Vagina (tissue), 2 donors: ENCODE data around the gene TNIP1. TPM values are rescaled to one million over a fixed set of nuclear protein-coding genes. Genes with fewer than 3 reads are reported as not detected.

Experiments
- DNase-seq, 2 donors: peaks; one replicate each; pipeline ENCODE4 v3.0.0-alpha.2; 2017; ENCODE audit errors: extremely low spot score in 2 of 2
- H3K27ac ChIP-seq: fragments of 200-600 bp; sonication (generic); one replicate; pipeline ENCODE4 v1.5.1; 2019
- H3K27me3 ChIP-seq: fragments of 200-600 bp; sonication (generic); one replicate; pipeline ENCODE4 v1.5.1; 2019
- H3K36me3 ChIP-seq, 2 donors: fragments of 200-600 bp; sonication (generic); one replicate each; pipeline ENCODE4 v1.5.1; 2017 to 2019
- H3K4me1 ChIP-seq: fragments of 200-600 bp; sonication (generic); one replicate; pipeline ENCODE4 v1.5.1; 2019
- H3K4me3 ChIP-seq, 2 donors: fragments of 200-600 bp; sonication (generic); 1 replicate in 1 of 2; 2 replicates in 1 of 2; pipeline ENCODE4 v1.5.1; 2016 to 2019
- H3K9me3 ChIP-seq: fragments of 200-600 bp; sonication (generic); one replicate; pipeline ENCODE4 v1.5.1; 2019
- CTCF ChIP-seq, 3 experiments: fragments of 450-650 bp in 2 of 3; fragments of 200-600 bp in 1 of 3; sonication (generic) in 1 of 3; IDR thresholded peaks; one replicate each; pipeline ENCODE4 v1.5.1; 2017 to 2019; ENCODE audit warnings: antibody characterized with exemption in 3 of 3, mild to moderate bottlenecking in 2 of 3, moderate library complexity in 2 of 3
- POLR2A ChIP-seq, 2 donors: fragments of 450-650 bp; IDR thresholded peaks; one replicate each; pipeline ENCODE4 v1.6.1; 2017; ENCODE audit warnings: antibody characterized with exemption in 2 of 2, mild to moderate bottlenecking in 2 of 2, moderate library complexity in 2 of 2
- POLR2AphosphoS5 ChIP-seq, 2 donors: sonication (generic); formaldehyde crosslinking; IDR thresholded peaks; one replicate each; pipeline ENCODE4 v1.9.0; 2017; ENCODE audit warnings: antibody characterized with exemption in 2 of 2, mild to moderate bottlenecking in 2 of 2, low read depth in 1 of 2; ENCODE audit not compliant: insufficient read depth in 1 of 2
- intact Hi-C: fragments of 100-400 bp; cut with DNase I; formaldehyde crosslinking; loops from one replicate; pipeline ENCODE4 v1.15.1; 2023
- total RNA-seq: library from RNA; depleted of rRNA; stranded (reverse); fragments of >200 nt; gene quantifications from one replicate; pipeline ENCODE4 v1.2.3, GENCODE V29; 2016

The TNIP1 gene
- total RNA-seq, 1 donor from 2014 or later = 92.6 TPM

DNA sequence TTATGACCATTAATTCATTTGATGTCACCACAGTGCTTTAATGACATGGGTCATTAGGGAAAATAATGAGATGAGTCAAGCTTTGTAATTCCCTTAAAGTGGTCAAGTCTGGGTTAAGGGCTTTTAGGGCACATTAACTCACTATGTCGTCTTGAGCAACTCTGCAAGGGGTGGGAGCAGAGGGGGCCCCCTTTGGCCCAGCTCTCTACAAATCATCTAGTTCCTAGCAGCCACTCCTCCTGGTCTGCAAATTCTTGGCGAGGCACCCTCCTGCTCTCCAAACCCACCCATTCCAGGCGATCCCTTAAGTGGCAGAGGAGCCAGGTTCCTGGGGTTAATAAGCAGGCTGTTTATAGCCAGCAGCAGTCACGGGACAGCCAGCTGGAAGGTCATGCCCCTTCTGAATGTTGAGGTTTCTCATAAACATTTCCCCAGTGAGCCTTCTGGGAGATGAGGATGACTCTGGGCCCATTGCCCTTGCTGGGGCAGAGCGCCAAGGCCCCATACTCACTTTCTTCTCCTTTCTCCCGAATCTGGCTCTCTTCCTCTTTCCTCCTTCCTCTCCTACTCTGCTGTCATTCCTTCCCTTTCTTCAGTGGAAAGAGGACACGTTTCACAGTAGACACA lies 74.8 kb downstream of the TNIP1 start:
- no peak overlapping the region for H3K4me3 ChIP-seq
- intact Hi-C loops = loop anchor here (5.0 kb wide), 1 partner anchor 101 kb away; no protein-coding TSS in a partner anchor

DNA sequence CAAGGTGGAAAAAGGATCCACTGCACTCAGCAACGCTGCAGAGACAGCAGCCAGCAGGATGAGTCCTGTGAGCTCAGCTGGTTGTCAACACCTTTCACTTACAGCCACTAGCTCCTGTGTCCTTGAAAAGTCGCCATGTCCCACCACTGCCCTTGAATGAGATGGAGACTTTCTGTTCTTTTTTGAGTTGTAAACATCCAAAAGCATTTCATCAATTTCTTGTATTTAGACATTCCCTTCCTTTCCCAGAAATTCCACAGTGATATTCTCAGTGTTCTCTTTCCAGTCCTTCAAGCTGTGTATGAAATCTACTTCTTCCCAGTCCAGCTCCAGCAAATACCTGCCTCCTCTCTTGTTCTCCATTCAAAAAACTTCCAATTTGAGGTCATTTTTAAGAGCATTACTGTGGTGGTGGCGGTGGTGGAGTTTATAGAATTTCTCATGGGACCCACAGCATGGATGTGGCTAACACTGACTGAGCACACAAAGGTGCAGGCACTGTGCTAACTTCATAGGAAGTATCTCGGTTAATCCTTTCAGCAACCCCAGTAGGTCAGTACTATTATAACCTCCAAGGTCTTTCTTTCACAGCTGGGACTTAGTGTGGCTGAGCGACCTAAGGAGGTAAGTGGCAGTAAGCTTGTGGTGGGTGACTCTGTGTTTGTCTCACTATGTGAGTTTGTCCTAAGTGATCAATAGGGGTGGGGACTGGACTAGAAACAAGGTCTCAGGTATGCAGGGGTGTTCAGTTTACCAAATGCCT lies 75.5 kb downstream of the TNIP1 start:
- Histone ChIP-seq H3K4me1 (peaks cover 55% of the 10 kb centered on the region), H3K36me3 (no peaks in the 10 kb centered on the region), H3K9me3 (no peaks in the 10 kb centered on the region), H3K27ac (peak overlapping the region; percentile 81), H3K4me3 (no peak overlapping the region), H3K27me3 (no peaks in the 10 kb centered on the region)
- intact Hi-C loops = loop anchor here (5.0 kb wide), 1 partner anchor 102 kb away; no protein-coding TSS in a partner anchor
- TF ChIP-seq CTCF (IDR thresholded peaks at IDR 0.05) = no peak
- TF ChIP-seq POLR2AphosphoS5 (IDR thresholded peaks at IDR 0.05; ENCODE audit: insufficient read depth in 1 of 2, low read depth in 1 of 2) = peak in 1 of 2 donors; percentile 75
- DNase-seq = no peak

More for the DNA sequence above, 74.8 kb downstream of the TNIP1 start:
- Histone ChIP-seq H3K36me3 (no peaks in the 10 kb centered on the region), H3K4me1 (peaks cover 55% of the 10 kb centered on the region), H3K27me3 (no peaks in the 10 kb centered on the region), H3K9me3 (no peaks in the 10 kb centered on the region), H3K27ac (peak overlapping the region; percentile 81)
- TF ChIP-seq POLR2A (IDR thresholded peaks at IDR 0.05) (no peak), POLR2AphosphoS5 (IDR thresholded peaks at IDR 0.05; ENCODE audit: insufficient read depth in 1 of 2, low read depth in 1 of 2) (peak; percentile 88 to 89), CTCF (IDR thresholded peaks at IDR 0.05) (no peak)
- peak in 1 of 2 donors; percentile 99 for DNase-seq

- peak overlapping the region; percentile 81 for H3K27ac ChIP-seq
These were observed 76.3 kb downstream of the TNIP1 start for GRCh38 chr5:151004499-151004898.

GRCh38 chr5:151003503-151003860 lies 77.4 kb downstream of the TNIP1 start:
- no peaks in the 10 kb centered on the region for H3K36me3 ChIP-seq
- no peaks in the 10 kb centered on the region for H3K27me3 ChIP-seq
- H3K9me3 ChIP-seq = no peaks in the 10 kb centered on the region
- intact Hi-C loops = loop anchor here (5.0 kb wide), 1 partner anchor 39 kb away; no protein-coding TSS in a partner anchor
- H3K4me1 ChIP-seq = peaks cover 55% of the 10 kb centered on the region
- TF ChIP-seq CTCF (IDR thresholded peaks at IDR 0.05) (no peak), POLR2AphosphoS5 (IDR thresholded peaks at IDR 0.05; ENCODE audit: insufficient read depth in 1 of 2, low read depth in 1 of 2) (no peak), POLR2A (IDR thresholded peaks at IDR 0.05) (no peak)
- H3K4me3 ChIP-seq = no peak overlapping the region
- H3K27ac ChIP-seq = peak overlapping the region; percentile 81
- DNase-seq = no peak

More at GRCh38 chr5:151004499-151004898, 76.3 kb downstream of the TNIP1 start:
- H3K27me3 ChIP-seq = no peaks in the 10 kb centered on the region
- H3K4me1 ChIP-seq = peaks cover 55% of the 10 kb centered on the region
- H3K9me3 ChIP-seq = no peaks in the 10 kb centered on the region
- TF ChIP-seq POLR2A (IDR thresholded peaks at IDR 0.05) (no peak), CTCF (IDR thresholded peaks at IDR 0.05) (no peak), POLR2AphosphoS5 (IDR thresholded peaks at IDR 0.05; ENCODE audit: insufficient read depth in 1 of 2, low read depth in 1 of 2) (no peak)
- DNase-seq = no peak
- H3K4me3 ChIP-seq = no peak overlapping the region
- intact Hi-C loops = loop anchor here (5.0 kb wide), 1 partner anchor 38 kb away; no protein-coding TSS in a partner anchor
- no peaks in the 10 kb centered on the region for H3K36me3 ChIP-seq
